K562 (cell line): ENCODE measurements around the gene ABCB6. TPM values are rescaled to one million over a fixed set of nuclear protein-coding genes. Genes with fewer than 3 reads are reported as not detected.

ENCODE experiments used
- ATF6 ChIP-seq: sonication (generic); formaldehyde crosslinking; IDR thresholded peaks from 2 replicates; pipeline ENCODE4 v1.4.0; 2020; ENCODE audit warnings: mild to moderate bottlenecking, missing genetic modification reagents
- BHLHE40 ChIP-seq: IDR thresholded peaks from 2 replicates; pipeline ENCODE4 v1.6.1; 2011; ENCODE audit warnings: low read length, improper control_type of control experiment
- CAMTA2 ChIP-seq: fragments of 250-450 bp; sonication (Bioruptor Pico); conservative IDR thresholded peaks from 2 replicates; pipeline ENCODE4 v1.5.1; 2022
- CBFA2T2 ChIP-seq: fragments of 450-650 bp; conservative IDR thresholded peaks from 2 replicates; pipeline ENCODE4 v1.6.1; 2017; ENCODE audit warnings: mild to moderate bottlenecking
- E2F4 ChIP-seq: sonication (generic); formaldehyde crosslinking; IDR thresholded peaks from 2 replicates; pipeline ENCODE4 v1.8.0; 2022; ENCODE audit warnings: mild to moderate bottlenecking, low read depth, missing genetic modification reagents
- E2F5 ChIP-seq: sonication (generic); formaldehyde crosslinking; IDR thresholded peaks from 2 replicates; pipeline ENCODE4 v1.8.0; 2022; ENCODE audit warnings: mild to moderate bottlenecking, missing genetic modification reagents
- KDM5B ChIP-seq: fragments of 200-600 bp; sonication (generic); IDR thresholded peaks from 2 replicates; pipeline ENCODE4 v1.6.1; 2012; ENCODE audit warnings: low read depth, mild to moderate bottlenecking, moderate library complexity, low read length, control low read depth, inconsistent platforms; ENCODE audit not compliant: insufficient replicate concordance
- L3MBTL2 ChIP-seq: fragments of 450-650 bp; IDR thresholded peaks from 2 replicates; pipeline ENCODE4 v1.6.1; 2016; ENCODE audit warnings: mild to moderate bottlenecking, moderate library complexity
- MNT ChIP-seq, 2 experiments: fragments of 450-650 bp; conservative IDR thresholded peaks; 2 replicates each; pipeline ENCODE4 v1.6.1; 2017; ENCODE audit warnings: mild to moderate bottlenecking in 2 of 2, moderate library complexity in 2 of 2
- NFYB ChIP-seq: IDR thresholded peaks from 2 replicates; pipeline ENCODE4 v1.6.1; 2011; ENCODE audit warnings: mild to moderate bottlenecking, moderate library complexity; ENCODE audit not compliant: insufficient read length; ENCODE audit errors: extremely low read depth
- POLR2B ChIP-seq: fragments of 450-650 bp; IDR thresholded peaks from 2 replicates; pipeline ENCODE4 v1.6.1; 2018; ENCODE audit warnings: low read depth; ENCODE audit not compliant: partially characterized antibody
- USF1 ChIP-seq: sonication (generic); formaldehyde crosslinking; IDR thresholded peaks from 2 replicates; pipeline ENCODE4 v1.9.0; 2022; ENCODE audit warnings: mild to moderate bottlenecking, missing genetic modification reagents
- ZBTB1 ChIP-seq: sonication (generic); formaldehyde crosslinking; IDR thresholded peaks from 2 replicates; pipeline ENCODE4 v1.8.1; 2023; ENCODE audit warnings: missing genetic modification reagents, low read depth, mild to moderate bottlenecking, borderline replicate concordance
- ZBTB11 ChIP-seq, 3 experiments: fragments of 200-800 bp in 1 of 3; fragments of 250-450 bp in 1 of 3; fragments of 450-650 bp in 1 of 3; sonication (Bioruptor Pico) in 1 of 3; sonication (Bioruptor generic) in 1 of 3; formaldehyde crosslinking in 1 of 3; IDR thresholded peaks; 2 replicates each; pipeline versions ENCODE4 v1.6.1 to v1.8.0; 2016 to 2022; ENCODE audit warnings: mild to moderate bottlenecking in 2 of 3, missing genetic modification characterization in 2 of 3, missing compliant biosample characterization in 1 of 3, moderate library complexity in 1 of 3
- polyA plus RNA-seq, 8 experiments: library from polyadenylated mRNA; depleted of rRNA in 4 of 8; stranded (reverse) in 5 of 8; unstranded in 3 of 8; fragments of >200 nt; fragmentation: Nextera tagmentation in 2 of 8; fragmentation: Illumina TruSeq in 1 of 8; extraction: Ambion mirVana in 2 of 8; extraction: Trizol in 1 of 8; gene quantifications; 2 replicates each; pipeline versions ENCODE4 v1.2.1 to v1.2.3, GENCODE V29; 2011 to 2014; ENCODE audit warnings: inconsistent platforms in 1 of 8, missing spikeins in 1 of 8
- total RNA-seq, 7 experiments: library from RNA; depleted of rRNA in 6 of 7; stranded (reverse); fragments of >200 nt in 6 of 7; fragmentation: Illumina TruSeq in 2 of 7; extraction: Trizol in 2 of 7; gene quantifications; 2 replicates each; pipeline versions ENCODE4 v1.2.1 to v1.2.3, GENCODE V29; 2011 to 2021; ENCODE audit warnings: low replicate concordance in 1 of 7

The ABCB6 gene
- total and polyA plus RNA-seq, 9 of the 15 experiments (the other 6 are each of a cell fraction or from before 2014, with no cell fraction given): 3.7 to 29.8 (median 16.8) TPM

- TF ChIP-seq ZBTB1 (CRISPR knock-in tag) (no peak), KDM5B (peak; percentile 70), E2F4 (CRISPR knock-in tag) (0 out of 2 replicates have a peak, but pooled peaks have one; percentile 77), ATF6 (CRISPR knock-in tag) (0 out of 2 replicates have a peak, but pooled peaks have one; percentile 83), BHLHE40 (peak; percentile 96), L3MBTL2 (peak; percentile 97), ZBTB11 (CRISPR knock-in tag; IDR thresholded peaks at IDR 0.05) (0 out of 6 replicates have a peak, but pooled peaks of 1 of the 3 experiments have one; percentile 22), USF1 (peak; percentile 99), CAMTA2 (CRISPR knock-in tag) (no peak), MNT (conservative IDR thresholded peaks at IDR 0.05) (peak; percentile 86 to 94), POLR2B (peak; percentile 74), NFYB (peak; percentile 43), E2F5 (no peak), CBFA2T2 (peak; percentile 76)
Observed at GRCh38 chr2:219218732-219219701, at the start of gene ABCB6 (continued).
